Prostate gland (tissue), 2 donors: Measurements from ENCODE around the gene BPTF.
A peak's percentile ranks its signal among the peaks of the same experiment; 100 is the strongest.

ENCODE experiments used
- POLR2A ChIP-seq: fragments of 450-650 bp; IDR thresholded peaks from one replicate; pipeline ENCODE4 v1.6.1; 2016; ENCODE audit warnings: antibody characterized with exemption, mild to moderate bottlenecking
- POLR2AphosphoS5 ChIP-seq: sonication (generic); formaldehyde crosslinking; IDR thresholded peaks from one replicate; pipeline ENCODE4 v1.6.1; 2017; ENCODE audit warnings: antibody characterized with exemption
- TF ChIP-seq, protein P1 (sequence below), 4 experiments: fragments of 200-600 bp in 2 of 4; fragments of 450-650 bp in 2 of 4; sonication (generic) in 2 of 4; IDR thresholded peaks; 1 replicate in 3 of 4; 2 replicates in 1 of 4; pipeline ENCODE4 v1.5.1; 2016 to 2019; ENCODE audit warnings: antibody characterized with exemption in 4 of 4, mild to moderate bottlenecking in 2 of 4, moderate library complexity in 2 of 4

DNA sequence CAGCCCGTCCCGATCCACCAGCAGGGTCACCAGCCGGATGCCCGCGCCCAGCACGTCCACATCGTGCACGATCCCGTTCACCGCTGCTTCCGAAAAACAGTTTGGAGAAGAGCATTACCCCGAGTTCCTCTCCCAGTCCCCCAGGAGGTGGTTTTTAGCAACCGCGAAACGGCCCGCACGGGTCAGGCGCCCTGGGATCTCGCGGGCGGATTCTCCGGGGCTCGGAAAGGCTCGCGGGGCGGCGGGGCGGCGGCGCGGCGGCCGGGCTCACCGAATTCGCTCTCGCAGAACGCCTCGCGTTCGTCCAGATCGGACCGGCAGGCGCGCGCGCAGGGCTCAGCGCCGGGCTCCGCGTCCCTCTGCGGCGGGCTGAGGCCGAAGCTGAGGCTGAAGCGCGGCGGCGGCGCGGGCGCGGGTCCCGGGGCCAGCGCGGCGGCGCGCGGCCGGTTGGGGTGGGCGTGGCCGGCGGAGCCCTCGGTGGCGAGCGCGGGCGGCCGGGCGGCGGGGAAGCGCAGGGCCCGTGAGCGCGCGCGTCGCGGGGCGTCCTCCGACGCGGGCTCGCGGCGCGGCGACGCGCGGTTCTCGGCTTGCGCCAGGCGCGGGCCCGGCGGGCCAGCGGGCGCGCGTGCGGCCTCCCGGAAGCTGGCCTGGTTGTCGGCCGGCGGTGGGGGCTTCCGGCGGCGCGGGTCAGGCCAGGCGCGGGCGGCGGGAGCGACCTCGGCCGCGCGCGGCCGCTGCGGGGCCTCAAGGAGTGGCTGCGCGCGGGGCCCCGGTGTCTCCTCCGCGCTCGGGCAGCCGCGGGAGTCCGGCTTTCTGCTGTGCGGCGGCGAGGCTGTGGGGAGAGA, 168.1 kb downstream of the BPTF start:
- TF ChIP-seq, protein P1, sequence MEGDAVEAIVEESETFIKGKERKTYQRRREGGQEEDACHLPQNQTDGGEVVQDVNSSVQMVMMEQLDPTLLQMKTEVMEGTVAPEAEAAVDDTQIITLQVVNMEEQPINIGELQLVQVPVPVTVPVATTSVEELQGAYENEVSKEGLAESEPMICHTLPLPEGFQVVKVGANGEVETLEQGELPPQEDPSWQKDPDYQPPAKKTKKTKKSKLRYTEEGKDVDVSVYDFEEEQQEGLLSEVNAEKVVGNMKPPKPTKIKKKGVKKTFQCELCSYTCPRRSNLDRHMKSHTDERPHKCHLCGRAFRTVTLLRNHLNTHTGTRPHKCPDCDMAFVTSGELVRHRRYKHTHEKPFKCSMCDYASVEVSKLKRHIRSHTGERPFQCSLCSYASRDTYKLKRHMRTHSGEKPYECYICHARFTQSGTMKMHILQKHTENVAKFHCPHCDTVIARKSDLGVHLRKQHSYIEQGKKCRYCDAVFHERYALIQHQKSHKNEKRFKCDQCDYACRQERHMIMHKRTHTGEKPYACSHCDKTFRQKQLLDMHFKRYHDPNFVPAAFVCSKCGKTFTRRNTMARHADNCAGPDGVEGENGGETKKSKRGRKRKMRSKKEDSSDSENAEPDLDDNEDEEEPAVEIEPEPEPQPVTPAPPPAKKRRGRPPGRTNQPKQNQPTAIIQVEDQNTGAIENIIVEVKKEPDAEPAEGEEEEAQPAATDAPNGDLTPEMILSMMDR (IDR thresholded peaks at IDR 0.05) = peak in 1 of 4 experiments; percentile 26
- TF ChIP-seq POLR2AphosphoS5 (no peak), POLR2A (peak; percentile 50)
